ENCODE measurements around the gene DTD2.

Gene DTD2

GRCh38 chr14:31403707-31404106 lies 53.6 kb downstream of the DTD2 start:
- no peak for ATAC-seq

- ATAC-seq, result no peak
Measured at GRCh38 chr14:31402764-31403439, 54.4 kb downstream of the DTD2 start.

GRCh38 chr14:31401369-31401932 lies 55.9 kb downstream of the DTD2 start:
- ATAC-seq, result no peak

GRCh38 chr14:31400031-31400638 lies 57.2 kb downstream of the DTD2 start:
- peak in 1 of 2 donors; percentile 36 for ATAC-seq
